WI38 (cell line): Measurements from ENCODE around the gene FAM25A.
A peak's percentile ranks its signal among the peaks of the same experiment; 100 is the strongest.
"Not testable (repeated sequence)": the region's sequence is repeated elsewhere in the genome, so short reads cannot be mapped to it uniquely, and the experiment has no call there.

Experiments used
- H3K4me3 ChIP-seq: 2 replicates; pipeline ENCODE4 v1.5.1; 2011; ENCODE audit warnings: low read depth, mild to moderate bottlenecking, control low read depth, low read length
- TF ChIP-seq, protein P1 (sequence below): IDR thresholded peaks from 2 replicates; pipeline ENCODE4 v1.5.1; 2012; ENCODE audit warnings: low read depth, mild to moderate bottlenecking, control low read depth, low read length

The FAM25A gene

DNA sequence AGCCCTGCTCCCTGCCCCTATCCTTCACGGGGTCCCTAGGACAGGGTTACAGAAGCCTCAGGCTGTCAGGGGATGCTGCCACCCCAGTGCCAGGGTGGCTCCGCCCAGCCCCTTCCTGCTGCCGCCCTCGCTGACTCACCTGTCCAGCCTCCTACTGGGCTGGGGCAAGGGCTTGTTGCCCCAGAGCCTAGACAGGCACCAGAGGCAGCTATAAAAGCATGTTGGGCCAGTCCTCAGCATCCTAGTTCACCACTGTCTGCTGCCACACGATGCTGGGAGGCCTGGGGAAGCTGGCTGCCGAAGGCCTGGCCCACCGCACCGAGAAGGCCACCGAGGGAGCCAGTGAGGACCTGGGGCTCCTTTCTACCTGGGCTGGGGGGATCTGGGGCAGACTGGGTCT is at the start of gene FAM25A:
Gene FAM25A, plus strand, starts transcription at position 239 of the 400 bp plus-strand sequence. Its CDS starts 31 bp downstream, at position 270.
- not testable (repeated sequence) for H3K4me3 ChIP-seq

DNA sequence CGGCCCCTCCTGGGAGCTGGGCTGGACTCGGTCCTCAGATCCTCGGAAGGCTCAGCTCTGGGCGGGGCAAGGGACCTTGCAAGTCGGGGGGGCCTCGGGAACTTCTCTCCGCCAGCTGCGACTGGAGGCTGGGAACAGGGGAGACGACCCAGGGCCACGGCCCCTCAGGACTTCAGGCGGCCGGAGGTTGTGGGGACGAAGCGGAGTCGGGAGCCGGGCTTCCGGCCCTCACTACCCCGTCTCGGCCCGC is 49.2 kb upstream of the FAM25A start:
- peak overlapping the region; percentile 75 for H3K4me3 ChIP-seq
- TF ChIP-seq, protein P1, sequence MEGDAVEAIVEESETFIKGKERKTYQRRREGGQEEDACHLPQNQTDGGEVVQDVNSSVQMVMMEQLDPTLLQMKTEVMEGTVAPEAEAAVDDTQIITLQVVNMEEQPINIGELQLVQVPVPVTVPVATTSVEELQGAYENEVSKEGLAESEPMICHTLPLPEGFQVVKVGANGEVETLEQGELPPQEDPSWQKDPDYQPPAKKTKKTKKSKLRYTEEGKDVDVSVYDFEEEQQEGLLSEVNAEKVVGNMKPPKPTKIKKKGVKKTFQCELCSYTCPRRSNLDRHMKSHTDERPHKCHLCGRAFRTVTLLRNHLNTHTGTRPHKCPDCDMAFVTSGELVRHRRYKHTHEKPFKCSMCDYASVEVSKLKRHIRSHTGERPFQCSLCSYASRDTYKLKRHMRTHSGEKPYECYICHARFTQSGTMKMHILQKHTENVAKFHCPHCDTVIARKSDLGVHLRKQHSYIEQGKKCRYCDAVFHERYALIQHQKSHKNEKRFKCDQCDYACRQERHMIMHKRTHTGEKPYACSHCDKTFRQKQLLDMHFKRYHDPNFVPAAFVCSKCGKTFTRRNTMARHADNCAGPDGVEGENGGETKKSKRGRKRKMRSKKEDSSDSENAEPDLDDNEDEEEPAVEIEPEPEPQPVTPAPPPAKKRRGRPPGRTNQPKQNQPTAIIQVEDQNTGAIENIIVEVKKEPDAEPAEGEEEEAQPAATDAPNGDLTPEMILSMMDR: no peak

DNA sequence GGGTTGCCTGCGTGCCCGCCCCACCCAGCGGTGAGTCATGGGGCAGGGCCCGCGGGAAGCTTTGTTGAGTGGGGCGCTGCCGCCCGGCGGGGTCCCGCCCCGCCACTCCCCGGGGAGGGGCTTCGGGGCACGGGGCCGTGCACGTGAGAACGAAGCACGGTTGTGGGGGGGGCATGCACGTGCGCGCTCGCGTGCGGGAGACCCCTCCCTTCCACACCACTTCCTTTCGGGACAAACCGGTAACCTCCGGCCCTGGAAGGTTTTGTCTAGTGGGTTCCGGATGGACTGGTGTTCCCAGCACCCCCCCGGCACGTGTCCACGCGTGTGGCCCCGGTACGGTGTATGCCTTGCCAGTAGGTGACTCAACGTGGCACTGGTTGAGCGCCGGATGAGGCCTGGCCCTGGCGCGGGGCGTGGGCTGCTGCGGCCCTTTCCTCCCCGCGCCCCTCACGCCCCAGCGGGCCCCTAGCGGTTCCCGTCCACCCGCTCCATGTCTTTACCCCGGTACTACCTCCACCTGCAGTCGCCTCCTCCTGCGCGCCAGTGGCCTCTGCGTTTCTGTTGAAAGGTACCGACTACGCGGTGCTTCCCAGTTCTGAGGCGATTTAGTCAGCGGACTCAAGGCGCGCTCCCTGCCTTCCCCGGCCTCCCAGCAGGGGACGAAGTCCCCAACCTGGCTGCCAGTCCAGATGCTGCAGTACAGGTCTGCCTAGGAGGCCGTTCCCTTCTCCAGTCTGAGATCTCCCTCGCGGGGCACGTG is 48.7 kb upstream of the FAM25A start:
- H3K4me3 ChIP-seq: peak overlapping the region; percentile 75
- TF ChIP-seq, protein P1: no peak

DNA sequence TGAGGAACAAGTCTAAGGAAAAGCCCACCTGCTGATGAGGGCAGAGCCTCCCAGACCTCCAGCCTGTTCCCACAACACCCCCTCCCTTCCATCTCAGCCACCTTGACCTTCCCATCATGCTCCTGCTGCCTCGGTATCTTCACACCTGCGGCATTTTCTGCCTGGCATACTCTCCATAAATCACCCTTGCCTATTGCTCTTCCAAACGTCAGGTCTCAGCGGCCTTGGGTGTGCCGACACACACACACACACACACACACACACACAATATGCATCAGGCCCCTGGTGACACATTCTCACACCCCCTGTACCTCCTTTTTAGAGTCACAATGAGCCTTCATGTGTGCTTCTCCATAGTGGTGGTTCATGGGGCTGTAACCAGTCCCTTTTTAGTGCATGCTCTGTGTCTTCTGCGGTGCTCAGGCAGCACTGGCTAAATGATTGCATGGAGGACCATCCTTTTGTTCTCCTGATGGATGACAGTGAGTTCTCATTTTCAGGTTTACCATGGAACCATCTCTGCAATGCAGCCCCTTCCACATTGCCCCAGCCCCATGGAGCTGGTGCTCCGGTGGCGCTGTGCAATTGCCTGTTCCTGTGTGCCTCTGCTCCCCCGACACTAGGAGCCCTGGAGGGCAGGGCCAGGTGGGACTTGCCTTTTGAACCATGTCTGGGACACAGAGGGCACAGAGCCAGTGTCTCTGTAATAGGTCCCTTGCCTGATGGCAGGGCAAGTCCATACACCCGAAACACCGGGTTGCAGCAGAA is 47.3 kb upstream of the FAM25A start:
- H3K4me3 ChIP-seq: no peak overlapping the region
- TF ChIP-seq, protein P1: no peak

DNA sequence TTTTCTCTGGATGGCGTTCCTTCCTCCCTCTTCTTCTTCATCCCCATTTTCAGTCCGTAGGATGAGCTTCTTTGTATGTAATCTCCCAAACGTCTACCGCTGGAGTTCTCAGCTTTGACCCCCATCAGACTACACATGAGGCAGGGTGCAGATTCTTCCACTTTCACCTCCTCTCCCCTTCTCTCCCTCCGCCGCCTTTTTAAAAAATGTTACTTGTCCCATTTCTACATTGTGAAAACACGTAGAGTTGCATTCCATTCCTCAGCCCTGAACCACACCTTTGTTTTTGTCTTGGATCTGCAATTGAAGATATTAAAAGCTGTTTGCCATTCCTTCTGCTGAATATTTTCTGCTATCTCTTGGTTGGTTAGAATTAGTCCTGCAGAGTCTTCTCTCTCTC is 45.6 kb upstream of the FAM25A start:
- TF ChIP-seq, protein P1: no peak

DNA sequence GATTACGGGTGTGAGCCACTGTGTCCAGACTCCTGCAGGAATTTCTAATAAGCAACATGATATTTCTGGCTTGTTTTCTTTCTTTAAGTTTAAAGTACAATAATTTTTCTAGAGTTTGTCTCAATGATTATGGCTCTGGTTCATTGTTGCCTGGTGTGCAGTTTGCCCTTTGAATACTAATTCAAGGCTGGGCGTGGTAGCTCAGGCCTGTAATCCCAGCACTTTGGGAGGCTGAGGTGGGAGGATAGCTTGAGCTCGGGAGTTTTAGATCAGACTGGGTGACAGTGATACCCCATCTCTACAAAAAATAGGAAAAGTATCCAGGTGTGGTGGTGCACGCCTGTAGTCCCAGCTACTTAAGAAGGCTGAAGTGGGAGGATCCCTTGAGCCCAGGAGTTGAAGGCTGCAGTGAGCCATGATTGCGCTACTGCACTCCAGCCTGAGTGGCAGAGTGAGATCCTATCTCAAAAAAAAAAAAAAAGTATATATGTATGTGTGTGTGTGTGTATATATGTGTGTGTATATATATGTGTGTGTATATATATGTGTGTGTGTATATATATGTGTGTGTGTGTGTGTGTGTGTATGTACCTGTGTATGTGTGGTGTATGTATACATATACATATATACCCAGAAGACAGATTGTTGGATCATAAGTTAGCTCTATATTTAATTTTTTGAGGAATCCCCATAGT is 43.6 kb upstream of the FAM25A start:
- TF ChIP-seq, protein P1: no peak

More for the DNA sequence above, 45.6 kb upstream of the FAM25A start:
- no peak overlapping the region for H3K4me3 ChIP-seq

DNA sequence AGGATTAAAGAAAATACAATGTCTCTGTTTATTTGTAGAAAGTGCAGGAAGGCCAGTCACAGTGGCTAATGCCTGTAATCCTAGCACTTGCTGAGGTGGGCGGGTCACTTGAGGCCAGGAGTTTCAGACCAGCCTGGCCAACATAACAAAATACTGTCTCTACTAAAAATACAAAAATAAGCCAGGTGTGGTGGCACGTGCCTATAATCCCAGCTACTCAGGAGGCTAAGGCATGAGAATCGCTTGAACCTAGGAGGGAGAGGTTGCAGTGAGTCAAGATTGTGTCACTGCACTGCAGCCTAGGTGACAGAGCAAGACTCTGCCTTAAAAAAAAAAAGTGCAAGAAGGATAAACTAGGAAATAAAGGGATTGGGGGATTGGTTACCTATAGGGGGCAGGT is 41.6 kb upstream of the FAM25A start:
- not testable (repeated sequence) for H3K4me3 ChIP-seq

More for the DNA sequence above, 43.6 kb upstream of the FAM25A start:
- no peak overlapping the region for H3K4me3 ChIP-seq

DNA sequence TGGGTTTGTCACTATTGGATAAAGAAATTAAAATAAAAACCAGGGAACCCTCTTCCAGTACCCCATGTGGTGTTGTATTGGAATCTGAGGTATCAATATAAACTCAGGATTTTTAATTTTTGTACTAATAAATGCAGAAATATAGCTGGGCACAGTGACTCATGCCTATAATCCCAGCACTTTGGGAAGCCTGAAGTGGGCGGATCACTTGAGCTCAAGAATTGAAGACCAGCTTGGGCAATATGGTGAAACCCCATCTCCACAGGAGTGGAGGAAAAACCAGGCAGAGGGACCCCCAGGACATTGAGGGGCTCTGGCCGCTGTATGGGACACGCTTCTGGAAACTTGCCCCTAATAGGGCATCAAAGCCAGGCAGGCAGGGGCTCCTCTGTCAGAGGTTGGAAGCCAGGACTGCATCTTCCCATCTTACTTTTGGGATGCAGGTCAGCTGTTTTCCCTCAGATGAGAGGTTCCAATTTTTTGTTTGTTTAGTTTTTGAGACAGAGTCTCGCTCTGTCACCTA is 40.7 kb upstream of the FAM25A start:
- TF ChIP-seq, protein P1: no peak
- H3K4me3 ChIP-seq: no peak overlapping the region
